IMR-90 (cell line): ENCODE results near the gene MB. TPM values are rescaled to one million over a fixed set of nuclear protein-coding genes. Genes with fewer than 3 reads are reported as not detected.

Source experiments
- ATAC-seq: fragments of 200-7000 bp; cut with Tn5 transposase; 2 replicates; pipeline ENCODE4 v1.9.1; 2020; ENCODE audit warnings: low read depth, mild to moderate bottlenecking, moderate library complexity
- BruUV-seq: library from RNA; stranded (reverse); fragments of 400-500 nt; replicated peaks from 2 replicates; lab custom pipeline; 2021; lab: Mats Ljungman, UMichigan
- CTCF ChIA-PET: fragments of 300-600 bp; formaldehyde crosslinking; extraction: SDS; loops from one replicate; lab custom pipeline; 2021; ENCODE audit warnings: antibody characterized with exemption; lab: Yijun Ruan, JAX
- POLR2A ChIA-PET: fragments of 300-600 bp; sonication (Branson Sonifier 250); formaldehyde crosslinking; loops from one replicate; lab custom pipeline; 2022; ENCODE audit warnings: antibody characterized with exemption; ENCODE audit not compliant: unreplicated experiment; lab: Charles Lee
- DNase-seq: peaks from one replicate; pipeline ENCODE4 v3.0.0; 2013
- H2AFZ ChIP-seq: replicated peaks from 2 replicates; pipeline ENCODE3; 2013; ENCODE audit warnings: low read length, mild to moderate bottlenecking; ENCODE audit not compliant: poor library complexity
- H2AK5ac ChIP-seq: 2 replicates; pipeline ENCODE4 v1.6.1; 2013; ENCODE audit warnings: low read depth, low read length, inconsistent platforms
- H2AK9ac ChIP-seq: replicated peaks from 2 replicates; pipeline ENCODE3; 2013; ENCODE audit warnings: mild to moderate bottlenecking, low read depth, low read length, moderate library complexity; ENCODE audit not compliant: poor library complexity
- H2BK120ac ChIP-seq: 2 replicates; pipeline ENCODE4 v1.6.1; 2013; ENCODE audit warnings: low read depth, low read length, inconsistent platforms
- H2BK15ac ChIP-seq: 3 replicates; pipeline ENCODE4 v1.6.1; 2013; ENCODE audit warnings: low read depth, low read length, inconsistent platforms
- H2BK20ac ChIP-seq: 2 replicates; pipeline ENCODE4 v1.6.1; 2013; ENCODE audit warnings: low read depth, mild to moderate bottlenecking, inconsistent platforms, low read length, moderate library complexity
- H2BK5ac ChIP-seq: 2 replicates; pipeline ENCODE4 v1.6.1; 2013; ENCODE audit warnings: mild to moderate bottlenecking, low read depth, low read length, inconsistent platforms; ENCODE audit not compliant: poor library complexity, severe bottlenecking
- H3K14ac ChIP-seq: replicated peaks from 2 replicates; pipeline ENCODE4 v1.6.1; 2013; ENCODE audit warnings: low read depth, low read length, inconsistent platforms
- H3K18ac ChIP-seq: 2 replicates; pipeline ENCODE4 v1.6.1; 2013; ENCODE audit warnings: low read depth, low read length, control low read depth
- H3K23ac ChIP-seq: 2 replicates; pipeline ENCODE4 v1.6.1; 2013; ENCODE audit warnings: low read depth, low read length, inconsistent platforms
- H3K27ac ChIP-seq: 2 replicates; pipeline ENCODE4 v1.5.1; 2013; ENCODE audit warnings: mild to moderate bottlenecking, control low read depth, low read length; ENCODE audit not compliant: insufficient read depth
- H3K27me3 ChIP-seq: 2 replicates; pipeline ENCODE4 v1.6.1; 2013; ENCODE audit warnings: low read length; ENCODE audit not compliant: control insufficient read depth, insufficient read depth
- H3K36me3 ChIP-seq: 2 replicates; pipeline ENCODE4 v1.6.1; 2013; ENCODE audit warnings: low read length, mixed read lengths; ENCODE audit not compliant: control insufficient read depth, insufficient read depth
- H3K4ac ChIP-seq: 2 replicates; pipeline ENCODE4 v1.6.1; 2013; ENCODE audit warnings: low read depth, low read length, inconsistent platforms
- H3K4me1 ChIP-seq: 2 replicates; pipeline ENCODE4 v1.6.1; 2013; ENCODE audit warnings: low read length, mixed read lengths; ENCODE audit not compliant: control insufficient read depth, insufficient read depth
- H3K4me2 ChIP-seq: 2 replicates; pipeline ENCODE4 v1.6.1; 2013; ENCODE audit warnings: low read depth, mild to moderate bottlenecking, control low read depth, low read length, moderate library complexity
- H3K4me3 ChIP-seq: 2 replicates; pipeline ENCODE4 v1.5.1; 2013; ENCODE audit warnings: low read depth, mild to moderate bottlenecking, control low read depth, low read length, moderate library complexity; ENCODE audit not compliant: insufficient read depth
- H3K56ac ChIP-seq: 2 replicates; pipeline ENCODE4 v1.6.1; 2013; ENCODE audit warnings: low read length, inconsistent platforms; ENCODE audit not compliant: insufficient read depth; ENCODE audit errors: extremely low read depth
- H3K79me1 ChIP-seq, 2 experiments: 2 replicates each; pipeline ENCODE4 v1.6.1; 2013; ENCODE audit warnings: low read length in 2 of 2, inconsistent platforms in 1 of 2, low read depth in 1 of 2
- H3K9ac ChIP-seq: 2 replicates; pipeline ENCODE4 v1.6.1; 2013; ENCODE audit warnings: low read depth, low read length, control low read depth
- H3K9me1 ChIP-seq: 2 replicates; pipeline ENCODE4 v1.6.1; 2013; ENCODE audit warnings: low read length, inconsistent platforms; ENCODE audit not compliant: insufficient read depth
- H3K9me3 ChIP-seq: 2 replicates; pipeline ENCODE4 v1.6.1; 2013; ENCODE audit warnings: low read length; ENCODE audit not compliant: control insufficient read depth, insufficient read depth
- H4K20me1 ChIP-seq: 2 replicates; pipeline ENCODE4 v1.6.1; 2013; ENCODE audit warnings: low read length, inconsistent platforms; ENCODE audit not compliant: insufficient read depth
- H4K5ac ChIP-seq: 2 replicates; pipeline ENCODE4 v1.6.1; 2013; ENCODE audit warnings: mild to moderate bottlenecking, low read depth, low read length, control low read depth
- H4K8ac ChIP-seq, 2 experiments: 2 replicates each; pipeline ENCODE4 v1.6.1; 2013; ENCODE audit warnings: low read depth in 2 of 2, low read length in 2 of 2, control low read depth in 1 of 2, inconsistent platforms in 1 of 2
- H4K91ac ChIP-seq: 2 replicates; pipeline ENCODE4 v1.6.1; 2013; ENCODE audit warnings: low read depth, low read length, inconsistent platforms; ENCODE audit not compliant: insufficient read depth
- BHLHE40 ChIP-seq: fragments of 150-350 bp; IDR thresholded peaks from 2 replicates; pipeline ENCODE4 v1.6.1; 2016; ENCODE audit warnings: mild to moderate bottlenecking, low read depth, low read length
- CEBPB ChIP-seq: IDR thresholded peaks from 2 replicates; pipeline ENCODE4 v1.6.1; 2012; ENCODE audit warnings: low read depth, low read length, improper control_type of control experiment
- CHD1 ChIP-seq: IDR thresholded peaks from 2 replicates; pipeline ENCODE4 v1.6.1; 2012; ENCODE audit warnings: low read depth, low read length, improper control_type of control experiment
- CTCF ChIP-seq: conservative IDR thresholded peaks from 2 replicates; pipeline ENCODE4 v1.5.1; 2012; ENCODE audit warnings: mild to moderate bottlenecking, low read depth, low read length, improper control_type of control experiment
- FOS ChIP-seq: fragments of 150-350 bp; IDR thresholded peaks from 2 replicates; pipeline ENCODE4 v1.6.1; 2016; ENCODE audit warnings: low read depth, low read length
- MAZ ChIP-seq: IDR thresholded peaks from 2 replicates; pipeline ENCODE4 v1.6.1; 2012; ENCODE audit warnings: low read depth, mild to moderate bottlenecking, low read length, improper control_type of control experiment, moderate library complexity, borderline replicate concordance
- MXI1 ChIP-seq: IDR thresholded peaks from 2 replicates; pipeline ENCODE4 v1.6.1; 2012; ENCODE audit warnings: low read depth, mild to moderate bottlenecking, low read length, moderate library complexity, borderline replicate concordance
- POLR2A ChIP-seq: IDR thresholded peaks from 2 replicates; pipeline ENCODE4 v1.6.1; 2012; ENCODE audit warnings: mild to moderate bottlenecking, low read depth, low read length
- RAD21 ChIP-seq: IDR thresholded peaks from 2 replicates; pipeline ENCODE4 v1.6.1; 2012; ENCODE audit warnings: low read length, improper control_type of control experiment
- RFX5 ChIP-seq: IDR thresholded peaks from 2 replicates; pipeline ENCODE4 v1.8.0; 2012; ENCODE audit warnings: low read depth, mild to moderate bottlenecking, low read length, moderate library complexity
- SMC3 ChIP-seq: fragments of 150-350 bp; IDR thresholded peaks from 2 replicates; pipeline ENCODE4 v1.6.1; 2016; ENCODE audit warnings: low read depth, mild to moderate bottlenecking, antibody characterized with exemption, low read length, moderate library complexity
- WGBS, 2 experiments: methylation state at CpG; one replicate each; pipeline versions ENCODE4 v1.1.5 to v1.1.7; 2013; ENCODE audit warnings: missing lambda C conversion rate in 2 of 2; ENCODE audit not compliant: insufficient read length in 1 of 2; ENCODE audit errors: extremely low coverage in 2 of 2; 5-methylcytosine and 5-hydroxymethylcytosine counted together
- dilution Hi-C: fragments of 300-500 bp; cut with HindIII; formaldehyde crosslinking; loops from one replicate; pipeline ENCODE4 v1.14.3; 2018; ENCODE audit warnings: low sequenced_read_pairs; ENCODE audit not compliant: unreplicated experiment
- in situ Hi-C: fragments of 300-500 bp; cut with MboI; formaldehyde crosslinking; loops from 3 replicates; pipeline ENCODE4 v1.14.3; 2019; ENCODE audit warnings: low sequenced_read_pairs, inconsistent platforms, mixed read lengths
- intact Hi-C: fragments of 100-400 bp; cut with micrococcal nuclease; formaldehyde crosslinking; loops from 2 replicates; pipeline ENCODE4 v1.10.0; 2022
- polyA plus RNA-seq, 3 experiments: library from polyadenylated mRNA; depleted of rRNA; stranded (reverse); fragments of >200 nt; gene quantifications; 2 replicates each; pipeline ENCODE4 v1.2.3, GENCODE V29; 2012; ENCODE audit warnings: low replicate concordance in 1 of 3
- total RNA-seq: library from RNA; depleted of rRNA; stranded (reverse); fragments of >200 nt; gene quantifications from 2 replicates; pipeline ENCODE4 v1.2.3, GENCODE V29; 2012

Gene MB
- total and polyA plus RNA-seq, 2 of the 4 experiments (the other 2 are of a cell fraction) = not detected

- Histone ChIP-seq H3K56ac (peak overlapping the region; percentile 95), H3K4me3 (peak overlapping the region; percentile 50), H3K79me1 (peaks cover 3 to 14% of the 10 kb centered on the region in 2 experiments; a peak in 3 of 4 replicates), H2BK20ac (peak overlapping the region; percentile 95), H3K4me2 (peak overlapping the region; percentile 87), H2AK9ac (peak overlapping the region; percentile 99), H4K5ac (peak overlapping the region; percentile 78), H2BK120ac (peak overlapping the region; percentile 98), H3K36me3 (no peaks in the 10 kb centered on the region), H3K18ac (peak overlapping the region; percentile 84), H3K4ac (peak overlapping the region; percentile 99), H3K4me1 (peaks cover 9% of the 10 kb centered on the region), H3K23ac (peak overlapping the region; percentile 98), H4K20me1 (no peaks in the 10 kb centered on the region), H3K9ac (peak overlapping the region; percentile 71), H2BK15ac (peak overlapping the region; percentile 94; the same call in 2 of the 3 replicates), H3K27ac (peak overlapping the region; percentile 82), H2AFZ (peak overlapping the region; percentile 98), H3K14ac (peak overlapping the region; percentile 98), H4K91ac (peak overlapping the region; percentile 98), H3K9me1 (peaks cover 10% of the 10 kb centered on the region), H3K9me3 (no peaks in the 10 kb centered on the region), H2BK5ac (peak overlapping the region; percentile 95), H2AK5ac (peak overlapping the region; percentile 92), H3K27me3 (no peaks in the 10 kb centered on the region), H4K8ac (peak overlapping the region; percentile 82 to 98)
- CTCF ChIA-PET = interaction anchor here (0.5 to 1.8 kb wide), 7 partner anchors 222 to 439 kb away, joined by 3 to 8 read pairs (median 3); no protein-coding TSS in a partner anchor
- dilution Hi-C loops (no loop called here), in situ Hi-C loops (loop anchor here (5.0 to 10.0 kb wide), 2 partner anchors 295 to 497 kb away; no protein-coding TSS in a partner anchor), intact Hi-C loops (loop anchor here (1.0 to 5.0 kb wide), 6 partner anchors 119 to 497 kb away; partner anchors contain the start of gene RBFOX2)
- WGBS, 2 experiments = 0% methylated on average over 2 of the region's 21 CpGs; no CpG with 5 or more reads in 1 of the 2 experiments
- no peak for TF ChIP-seq FOS
- TF ChIP-seq MAZ = peak; percentile 95
- peak; percentile 50; the same call in 1 of the 2 replicates for TF ChIP-seq MXI1
- peak; percentile 88 for TF ChIP-seq RAD21
- TF ChIP-seq CEBPB = peak; percentile 31; the same call in 1 of the 2 replicates
- TF ChIP-seq CTCF = peak; percentile 81
- TF ChIP-seq POLR2A = no peak
- TF ChIP-seq RFX5 = peak; percentile 62
- peak; percentile 79 for TF ChIP-seq SMC3
- 0 out of 2 replicates have a peak, but pooled peaks have one; percentile 59 for TF ChIP-seq CHD1
- no peak; the same call in 1 of the 2 replicates for TF ChIP-seq BHLHE40
- BruUV-seq = no TSS peak
- POLR2A ChIA-PET = interaction anchor here (0.6 kb wide), 1 partner anchor 287 kb away, joined by 5 read pairs; no protein-coding TSS in a partner anchor
- DNase-seq = peak; percentile 90
- ATAC-seq = peak; percentile 77
Observed at GRCh38 chr22:35627267-35628041, 10.3 kb upstream of the MB start.
